ENCODE data around the gene CACNA2D3.

CACNA2D3 gene

DNA sequence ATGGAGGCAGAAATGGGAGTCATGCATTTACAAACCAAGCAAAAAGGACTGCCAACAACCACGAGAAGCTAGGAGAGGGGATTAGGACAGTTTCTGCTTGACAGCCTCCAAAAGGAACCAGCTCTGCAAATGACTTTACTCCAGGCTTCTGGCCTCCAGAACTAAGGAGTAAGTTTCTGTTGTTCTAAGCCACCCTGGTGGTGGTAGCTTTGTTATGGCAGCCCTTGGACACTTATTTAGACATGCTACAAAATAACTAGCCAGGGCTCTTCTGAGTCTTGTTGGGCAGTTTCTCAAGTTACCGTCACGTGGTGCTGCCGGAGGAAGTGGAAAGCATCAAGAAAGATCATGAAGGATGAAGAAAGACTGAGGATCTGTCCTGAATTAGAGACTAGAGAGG lies 419.0 kb downstream of the CACNA2D3 start:
- DNase-seq = no peak

DNA sequence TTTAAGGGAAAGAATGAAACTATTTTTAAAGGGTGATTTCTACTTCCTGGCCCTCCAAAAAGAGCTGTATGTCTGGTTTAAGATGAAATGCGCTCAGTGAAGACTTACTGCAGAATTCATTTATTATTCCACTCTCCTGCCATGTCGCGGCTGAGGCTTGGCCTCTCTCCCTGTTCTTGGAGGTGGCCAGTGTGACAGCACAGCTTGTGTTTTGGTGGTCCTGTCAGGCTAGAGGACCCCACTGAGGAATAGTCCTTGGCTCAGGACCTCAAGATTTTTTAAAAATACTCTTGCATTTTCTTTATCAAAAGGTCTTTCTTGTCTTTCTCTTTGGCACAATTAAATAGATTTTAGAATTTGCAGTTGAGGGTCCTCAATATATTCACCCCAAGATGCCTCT lies 421.1 kb downstream of the CACNA2D3 start:
- DNase-seq = no peak

DNA sequence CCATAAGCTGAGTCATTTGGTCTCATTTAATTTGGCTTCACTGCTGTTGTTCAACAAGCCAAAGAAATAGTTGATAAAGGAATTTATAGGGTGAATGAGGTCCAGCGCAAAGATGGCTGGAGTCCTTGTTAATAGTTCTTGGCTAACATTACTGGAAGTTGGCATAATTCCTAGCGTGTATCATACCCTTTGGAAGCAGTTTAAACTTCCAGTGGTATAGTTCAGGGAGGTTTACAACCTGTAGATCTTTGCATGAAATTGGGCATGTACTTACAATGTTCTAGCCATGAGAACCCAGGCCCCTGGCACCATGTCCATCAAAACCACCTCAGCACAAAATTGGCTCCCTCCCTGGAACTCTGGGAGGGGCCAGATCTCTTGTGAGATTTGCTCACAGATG lies 424.7 kb downstream of the CACNA2D3 start:
- no peak for DNase-seq

DNA sequence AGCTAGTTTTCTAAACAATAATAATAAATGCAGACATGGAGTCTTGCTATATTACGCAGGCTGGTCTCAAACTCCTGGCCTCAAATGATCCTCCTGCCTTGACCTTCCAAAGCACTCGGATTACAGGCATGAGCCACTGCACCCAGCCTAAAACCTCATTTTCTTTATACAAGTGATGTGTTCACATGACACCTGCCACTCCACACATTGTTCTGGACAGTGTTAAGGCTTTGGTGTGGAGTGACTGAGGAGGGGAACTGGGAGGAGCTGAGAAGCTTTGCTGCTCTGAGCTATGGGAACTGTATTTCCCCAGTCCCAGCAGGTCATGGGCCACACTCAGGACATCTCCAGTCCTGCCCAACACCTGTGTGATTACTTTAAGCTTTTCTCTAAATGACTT lies 425.5 kb downstream of the CACNA2D3 start:
- no peak for DNase-seq

DNA sequence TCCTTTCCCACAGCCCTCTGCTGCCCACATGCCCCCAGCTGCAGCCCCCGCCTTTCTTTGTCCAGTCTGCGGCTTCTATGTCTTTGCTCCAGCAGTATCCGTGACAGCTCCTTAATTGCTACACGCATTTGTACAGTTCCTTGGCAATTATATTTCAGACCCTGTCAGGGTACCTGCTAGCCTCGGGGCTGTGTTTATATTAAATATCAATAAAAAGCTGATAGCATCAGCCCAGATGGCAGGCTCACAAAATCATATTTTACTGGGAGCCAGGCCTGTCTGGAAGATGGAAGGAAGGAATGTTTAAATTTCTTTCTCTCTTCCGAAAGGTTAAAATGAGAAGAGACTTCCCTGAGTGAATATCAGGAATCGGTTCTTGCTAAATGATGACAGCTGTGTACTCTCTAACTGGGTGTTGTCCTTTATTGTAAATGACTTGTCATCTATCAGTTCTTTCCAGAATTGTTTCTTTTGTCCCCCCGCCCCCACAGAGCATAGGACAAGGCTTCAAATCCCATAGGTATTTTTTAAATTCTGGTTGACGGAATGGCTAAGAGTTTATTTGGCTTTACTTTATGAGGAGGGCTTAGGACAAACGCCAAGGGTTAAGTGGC lies 427.4 kb downstream of the CACNA2D3 start:
- no peak for DNase-seq

DNA sequence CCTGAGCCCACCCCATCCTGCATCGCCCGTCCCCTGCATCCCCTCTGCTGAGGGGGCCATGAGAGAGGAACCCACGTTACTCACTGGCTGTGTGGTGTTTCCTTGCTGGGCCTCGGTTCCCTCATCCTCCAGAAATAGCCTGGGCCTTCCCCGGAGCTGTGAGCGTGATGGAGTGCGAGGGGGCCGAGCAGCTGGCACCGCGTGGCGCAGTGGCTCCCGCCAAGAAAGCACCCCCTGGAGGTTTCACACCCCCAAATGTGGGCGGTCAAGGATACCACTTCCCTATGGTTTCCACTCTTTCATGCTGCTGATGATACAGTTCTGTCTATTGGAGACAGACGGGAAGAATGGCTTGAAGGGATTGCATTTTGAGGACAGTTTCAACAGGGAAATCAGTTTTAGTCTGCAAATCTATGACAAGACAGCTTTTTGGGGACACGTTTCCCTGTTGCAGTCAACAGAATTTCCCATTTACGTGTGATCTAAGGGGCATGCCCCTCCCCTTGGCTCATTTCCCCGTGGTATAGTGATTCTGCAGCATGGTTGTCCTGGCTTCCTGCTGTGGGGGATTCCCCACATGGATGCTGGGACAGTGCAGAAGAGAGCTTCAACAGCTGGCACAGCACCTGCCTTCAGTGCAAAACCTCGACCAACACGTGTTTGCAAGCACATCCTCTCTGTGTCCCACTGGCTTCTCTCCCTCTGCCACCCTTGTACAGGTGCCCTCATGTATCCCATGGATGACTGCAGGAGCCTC lies 428.0 kb downstream of the CACNA2D3 start:
- DNase-seq = no peak

DNA sequence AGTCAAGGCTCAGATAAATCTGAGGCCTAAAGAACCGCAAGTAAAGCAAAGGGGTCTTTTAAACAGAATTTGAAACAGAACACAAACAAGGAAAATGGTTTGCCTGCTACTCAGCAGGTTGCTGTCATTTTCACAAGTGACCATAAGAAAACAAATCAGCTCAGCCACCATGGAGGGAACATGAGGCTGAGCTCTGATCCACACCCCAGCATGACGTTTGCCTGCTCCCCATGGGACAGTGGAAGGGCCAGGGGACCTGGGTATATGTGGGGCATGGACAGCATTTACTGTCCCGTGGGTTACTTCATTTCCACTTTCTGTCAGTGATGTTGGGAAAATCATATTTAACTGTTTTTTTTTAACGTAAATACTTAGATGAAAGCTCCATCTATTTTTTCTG lies 434.3 kb downstream of the CACNA2D3 start:
- no peak for DNase-seq

DNA sequence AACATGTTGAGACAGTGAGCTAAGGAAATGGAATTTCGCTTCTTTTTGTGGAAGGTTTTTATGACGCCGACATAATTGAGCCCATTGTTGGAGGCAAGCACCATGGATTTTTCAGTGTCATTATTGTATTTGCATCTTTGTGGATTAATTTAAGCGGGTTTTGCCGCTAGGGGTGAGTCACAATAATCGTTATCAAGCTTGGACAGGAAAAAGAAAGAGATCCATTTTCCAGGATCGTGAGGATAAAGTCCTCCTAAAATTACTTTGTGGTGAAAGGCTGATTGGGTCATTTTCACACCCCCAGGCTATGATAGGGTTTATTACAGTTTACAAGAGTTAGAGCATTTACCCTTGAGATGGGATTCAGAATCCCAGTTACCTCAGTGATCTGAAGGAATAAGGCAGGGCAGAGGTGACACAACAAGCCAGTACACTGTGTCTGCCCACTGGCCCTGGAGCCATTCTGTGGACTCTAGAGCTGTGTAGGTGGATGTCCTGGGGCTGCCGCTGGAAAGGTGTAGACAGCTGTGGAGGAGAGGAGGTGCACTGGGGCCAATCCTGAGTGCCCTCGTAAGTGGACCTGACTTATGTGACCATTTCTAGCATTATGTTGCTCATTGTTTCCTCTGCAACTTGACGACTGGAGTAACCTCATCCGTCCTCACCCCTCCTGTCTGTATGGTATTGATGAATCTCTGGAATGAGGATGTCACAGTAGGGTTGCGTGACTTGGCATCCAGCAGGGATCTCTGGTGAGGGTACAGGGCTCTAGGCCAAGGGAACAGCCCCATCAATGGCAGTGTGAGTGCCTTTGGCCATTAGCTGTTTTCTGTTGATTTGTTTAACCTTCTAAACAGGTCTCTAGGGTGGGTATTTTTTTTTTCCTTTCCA lies 435.4 kb downstream of the CACNA2D3 start:
- DNase-seq = no peak

DNA sequence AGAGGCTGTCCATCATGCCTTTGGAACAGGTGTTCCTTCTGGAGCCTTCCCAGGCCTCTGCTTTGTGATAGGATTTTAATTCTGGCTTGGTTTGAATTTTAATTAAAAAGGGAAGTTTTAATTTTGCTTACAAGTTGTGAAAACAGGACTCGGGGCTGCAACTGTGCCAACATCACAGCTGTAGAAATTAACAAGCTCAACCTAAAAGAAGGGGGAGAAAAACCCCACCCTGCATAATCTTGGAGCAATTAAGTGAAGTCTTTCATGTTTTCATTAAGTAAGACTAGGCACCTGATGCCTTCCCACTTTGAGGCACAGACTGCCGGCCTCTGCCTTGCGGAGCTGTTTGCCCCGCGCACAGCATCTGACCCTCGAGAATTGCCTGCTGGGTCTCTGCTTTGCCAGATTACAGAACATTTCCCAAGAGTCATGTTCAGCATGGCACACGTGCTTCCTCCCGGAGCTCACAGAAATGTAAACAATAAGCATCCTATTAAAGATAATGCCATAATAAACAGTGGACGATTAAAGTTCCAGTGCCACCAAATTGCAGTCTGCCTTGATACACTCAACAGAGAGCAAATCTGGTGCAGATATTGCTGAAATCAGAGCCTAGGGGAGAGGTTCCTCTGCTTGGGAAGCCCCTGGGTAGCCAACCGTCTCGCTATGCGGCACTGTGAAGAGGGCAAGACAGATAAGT lies 441.3 kb downstream of the CACNA2D3 start:
- no peak for DNase-seq

DNA sequence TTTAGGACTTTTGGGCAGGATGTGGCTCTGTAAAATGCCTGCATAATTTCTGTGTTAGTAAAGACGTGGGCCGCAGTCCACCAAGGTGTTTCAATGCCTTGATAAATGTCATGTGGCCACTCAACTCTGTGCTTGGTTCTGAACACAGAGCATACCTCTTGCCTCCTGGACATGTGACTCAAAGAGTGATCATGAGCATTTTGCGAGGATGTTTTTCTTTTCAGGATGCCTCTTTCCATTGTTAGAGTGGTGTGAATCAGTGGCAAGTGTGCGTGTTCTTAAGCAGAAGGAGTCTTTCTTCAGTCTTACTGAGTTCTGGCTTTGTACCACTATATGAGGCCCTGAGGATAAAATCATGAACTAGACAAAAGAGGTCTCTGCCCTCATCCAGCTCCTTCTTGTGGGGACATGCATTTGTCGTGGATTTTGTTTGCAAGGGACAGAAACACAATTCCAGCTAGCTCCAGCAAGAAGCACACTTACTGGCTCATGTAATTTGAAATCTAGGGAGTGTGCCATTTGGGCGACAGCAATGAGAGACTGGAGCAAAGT lies 442.1 kb downstream of the CACNA2D3 start:
- DNase-seq = no peak

DNA sequence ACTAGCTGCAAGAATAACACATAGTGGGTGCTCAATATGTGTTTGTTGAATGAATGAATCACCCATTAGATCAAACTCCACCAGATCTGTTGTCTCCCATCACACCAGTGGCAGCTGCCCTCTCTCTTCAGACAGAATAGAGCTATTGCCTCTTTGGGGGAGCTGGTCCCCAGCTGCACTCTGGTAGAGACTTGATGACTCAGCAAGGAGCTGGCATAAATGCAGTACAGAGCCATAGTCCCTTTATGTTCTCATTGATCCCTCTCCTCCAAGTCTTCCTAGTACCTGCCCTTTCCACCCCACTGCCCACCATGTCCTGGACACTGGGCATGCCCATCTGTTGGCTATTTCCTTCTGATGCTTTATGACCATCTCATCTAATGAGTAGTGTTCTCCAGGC lies 443.6 kb downstream of the CACNA2D3 start:
- no peak for DNase-seq

DNA sequence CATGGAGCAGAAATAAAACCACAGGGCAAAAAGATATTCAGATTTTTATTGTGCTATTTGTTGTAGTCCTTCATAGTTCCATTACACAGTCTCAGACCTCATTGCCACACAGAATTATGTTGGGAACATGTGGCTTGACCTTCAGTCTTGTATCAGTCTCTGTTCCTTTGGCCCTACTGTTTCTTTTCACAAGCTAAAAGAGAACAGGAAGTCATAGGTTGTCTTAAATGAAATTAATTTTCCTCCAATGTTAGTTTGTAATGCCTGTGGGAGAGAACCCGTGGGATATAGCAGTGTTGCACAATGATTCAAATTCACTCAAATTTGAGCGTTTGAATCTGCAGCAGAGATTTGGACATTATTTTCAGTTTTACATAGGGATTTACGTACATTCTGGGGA lies 445.6 kb downstream of the CACNA2D3 start:
- no peak for DNase-seq

DNA sequence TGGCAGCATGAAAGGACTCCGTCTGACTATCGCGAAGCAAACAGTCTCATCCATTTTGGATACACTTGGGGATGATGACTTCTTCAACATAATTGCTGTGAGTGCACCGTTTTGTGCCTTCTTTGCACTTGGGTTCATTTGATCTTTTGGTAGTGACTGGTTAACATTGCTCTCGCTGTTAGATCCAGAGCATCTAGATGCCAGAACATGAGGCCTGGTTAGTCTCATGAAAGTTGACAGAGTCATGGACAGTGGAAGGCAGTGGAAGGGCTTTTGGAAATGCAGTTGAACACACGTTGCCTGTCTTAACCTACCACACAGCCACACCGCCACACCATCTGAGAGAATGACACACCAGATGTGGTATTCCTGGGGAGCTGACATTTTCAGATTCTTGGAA lies 447.7 kb downstream of the CACNA2D3 start:
- DNase-seq = no peak

DNA sequence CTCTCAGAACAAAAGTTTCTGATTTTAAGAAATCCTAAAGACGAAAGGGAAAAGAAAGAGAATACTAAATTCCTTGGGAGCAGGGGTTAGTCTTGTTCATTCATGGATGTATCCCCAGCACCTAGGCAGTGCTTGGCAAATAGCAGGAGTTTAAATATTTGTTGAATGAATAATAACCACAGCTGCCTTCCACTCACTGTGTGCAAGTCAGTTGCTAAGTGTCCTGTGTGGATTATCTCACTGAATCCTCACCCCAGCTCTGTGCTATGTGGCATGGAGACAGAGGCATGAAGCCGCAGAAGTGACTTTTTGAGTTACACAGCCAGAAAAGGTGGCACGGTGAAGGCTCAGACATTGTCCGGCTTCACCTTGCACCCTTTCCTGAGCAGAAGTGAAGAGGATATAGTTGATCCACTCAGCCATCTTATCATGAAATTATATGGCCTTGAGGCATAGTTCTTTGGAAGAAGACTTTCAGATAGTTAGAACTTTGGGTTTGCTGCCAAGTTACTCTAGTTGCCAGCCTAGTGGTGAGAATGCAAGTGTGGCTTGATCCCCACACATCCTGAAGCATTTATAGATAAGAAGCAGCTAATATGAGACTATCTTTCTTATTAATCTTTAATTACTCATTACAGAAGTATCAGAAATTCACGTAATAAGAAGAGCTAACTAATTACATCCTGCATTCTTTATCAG lies 450.0 kb downstream of the CACNA2D3 start:
- no peak for DNase-seq

DNA sequence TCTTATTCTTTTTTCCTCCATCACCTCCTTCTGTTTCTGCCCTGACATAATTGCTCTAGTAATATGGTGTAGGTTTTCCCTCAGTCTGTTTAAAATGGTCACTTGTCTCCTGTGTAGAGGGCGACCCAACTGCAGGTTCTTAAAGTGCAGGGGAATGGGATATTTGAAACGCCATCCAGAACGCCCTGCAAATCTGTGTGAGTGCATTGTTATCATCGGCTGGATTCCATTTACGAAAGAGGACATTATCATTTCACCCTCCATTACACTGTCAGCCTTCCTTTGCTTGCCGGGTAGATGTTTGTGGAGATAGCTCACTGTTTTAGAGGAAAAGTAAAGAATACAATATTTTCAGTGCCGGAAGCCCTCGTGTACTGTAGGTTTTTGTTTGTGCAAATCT lies 451.5 kb downstream of the CACNA2D3 start:
- DNase-seq = no peak

DNA sequence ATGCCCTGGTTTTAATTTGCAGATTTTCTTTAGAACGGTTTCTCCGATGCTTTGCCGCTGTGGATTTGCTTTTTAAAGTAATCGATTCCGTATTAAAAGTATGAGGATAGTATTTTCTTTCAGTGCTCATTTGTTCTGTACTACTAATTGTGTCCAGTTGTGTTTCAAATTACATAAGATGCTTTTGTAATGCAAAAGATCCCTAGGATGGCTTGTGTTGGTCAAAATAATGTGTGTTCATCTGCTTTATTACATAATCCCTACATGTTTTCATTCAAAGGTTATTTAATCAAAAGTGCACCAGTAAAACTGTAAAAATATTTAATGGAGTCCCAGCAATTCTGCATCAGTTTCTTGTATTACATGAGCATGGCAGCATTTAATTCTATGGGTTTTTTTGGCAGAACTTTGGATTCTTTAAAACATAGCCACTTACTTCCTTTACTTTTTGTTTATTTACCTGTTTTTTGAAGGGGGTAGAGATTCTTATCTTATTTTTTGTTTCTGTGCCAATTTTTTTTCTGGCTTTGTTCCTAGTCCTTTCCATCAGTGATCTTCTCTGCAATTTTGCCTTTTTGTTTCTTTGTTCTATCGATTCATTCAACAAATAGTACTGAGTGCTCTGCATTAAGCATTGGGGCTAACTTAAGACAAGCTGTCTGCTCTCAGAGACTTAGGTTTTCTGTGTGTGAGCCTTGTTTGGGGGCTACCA lies 452.7 kb downstream of the CACNA2D3 start:
- no peak for DNase-seq

DNA sequence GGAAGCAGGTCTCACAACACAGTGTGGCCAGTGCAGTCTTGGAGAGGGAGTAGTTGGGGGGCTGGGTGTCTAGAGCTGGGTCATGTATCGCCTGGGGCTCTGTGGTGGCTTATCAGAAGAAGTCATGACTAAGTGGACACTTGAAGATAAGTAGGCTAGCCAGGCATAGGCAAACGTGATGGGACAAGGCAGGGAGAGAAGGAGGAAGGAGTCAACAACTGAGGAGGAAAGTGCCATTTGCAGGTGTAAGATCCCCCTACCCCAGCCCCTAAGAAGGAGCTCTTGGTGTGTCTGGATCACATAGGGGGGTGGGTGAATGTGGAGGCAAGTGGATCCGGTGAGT lies 453.2 kb downstream of the CACNA2D3 start:
- no peak for DNase-seq

DNA sequence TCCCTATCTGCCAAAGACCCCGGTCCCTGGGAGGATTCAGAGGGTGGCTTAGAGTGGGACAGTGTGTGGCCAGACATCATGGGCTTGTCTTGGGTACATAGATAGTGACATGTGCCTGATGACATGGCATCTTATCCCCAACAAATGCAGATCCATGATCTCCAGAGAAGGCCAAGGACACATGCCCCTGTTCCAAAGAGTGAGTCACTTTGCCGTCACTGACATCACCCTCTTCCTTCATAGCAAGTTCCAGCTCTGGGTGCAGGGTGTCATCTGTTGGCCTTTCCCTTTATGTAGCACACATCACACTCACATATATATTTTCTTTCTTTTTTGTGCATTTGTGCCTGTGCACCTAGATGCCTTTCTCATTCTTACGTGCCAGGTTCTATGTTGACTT lies 455.0 kb downstream of the CACNA2D3 start:
- DNase-seq = no peak

DNA sequence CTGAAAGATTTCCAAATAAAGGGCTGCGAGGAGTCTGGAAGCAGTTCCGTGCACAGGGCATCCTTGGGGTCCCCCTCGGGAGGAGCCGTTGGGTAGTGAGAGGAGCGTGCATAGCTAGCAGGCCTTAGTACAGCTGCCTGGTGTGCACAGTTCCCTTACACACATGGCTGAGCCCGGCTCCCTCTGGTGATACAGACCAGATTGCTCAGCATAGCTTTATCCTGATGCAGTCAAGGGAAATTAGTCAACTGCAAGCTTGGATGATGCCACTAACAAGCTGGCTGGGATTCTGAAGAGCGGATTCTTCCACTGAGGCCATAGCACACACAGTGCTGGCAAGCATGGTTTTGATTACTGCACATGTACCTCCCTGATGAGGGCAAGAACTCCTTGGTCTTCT lies 456.1 kb downstream of the CACNA2D3 start:
- DNase-seq = no peak

DNA sequence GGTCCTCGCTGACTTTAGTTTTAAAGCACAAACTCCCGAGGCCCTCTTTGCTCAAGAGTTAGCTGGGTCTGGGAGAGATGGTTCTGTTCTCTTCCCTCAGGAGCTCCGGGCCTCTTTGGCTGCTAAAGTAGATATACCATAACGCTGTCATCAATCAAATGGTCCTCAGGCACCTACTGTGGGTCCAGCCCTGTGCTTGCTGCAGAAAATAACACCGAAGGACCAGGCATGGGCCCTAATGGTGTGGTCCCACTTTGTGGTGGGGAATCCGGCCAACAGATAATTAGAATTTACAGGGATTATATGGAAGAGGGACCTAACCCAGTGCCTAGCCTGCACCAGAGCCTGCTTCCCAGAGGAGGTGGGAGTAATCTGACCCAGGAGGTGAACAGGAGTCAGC lies 458.1 kb downstream of the CACNA2D3 start:
- no peak for DNase-seq

DNA sequence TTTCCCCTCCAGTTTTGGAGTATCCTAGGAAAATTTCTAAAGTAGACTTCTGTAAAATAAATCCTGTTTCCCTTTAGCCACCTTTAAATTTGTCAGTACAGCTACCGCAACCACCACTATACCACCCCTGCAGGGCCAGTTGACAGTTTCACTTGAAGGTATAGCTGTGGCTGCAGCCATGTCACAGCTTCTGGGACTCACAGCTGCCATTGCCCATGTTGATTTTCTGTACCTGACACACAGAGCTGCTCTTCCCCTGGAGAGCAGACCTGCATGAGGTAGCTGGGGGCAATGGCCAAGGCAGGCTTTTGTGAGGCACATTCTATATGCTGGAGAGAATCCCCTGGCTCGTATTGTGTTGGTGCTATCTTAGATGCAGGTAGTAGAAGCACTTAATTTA lies 460.1 kb downstream of the CACNA2D3 start:
- no peak for DNase-seq

DNA sequence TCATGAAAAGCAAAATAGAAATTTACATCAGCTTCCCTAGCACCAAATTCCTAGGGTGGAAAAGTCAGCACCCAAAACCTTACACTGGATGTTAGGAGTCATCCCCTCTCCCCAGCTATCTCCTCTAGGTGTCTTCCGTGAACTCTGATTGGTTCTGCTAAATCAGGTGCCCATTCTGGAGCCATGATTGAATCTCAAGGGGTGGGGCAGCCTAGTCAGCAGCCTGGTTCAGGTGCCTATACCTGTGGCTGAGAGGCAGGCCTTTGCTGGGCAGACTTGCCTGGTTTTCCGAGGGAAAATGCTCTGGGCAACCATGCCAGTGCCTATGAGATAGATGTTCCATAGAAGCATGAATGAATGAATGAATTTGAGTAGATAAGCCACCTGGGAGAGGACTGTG lies 468.8 kb downstream of the CACNA2D3 start:
- no peak for DNase-seq
